RWPE2 (cell line): ENCODE measurements around the gene TMED6.
A peak's percentile ranks its signal among the peaks of the same experiment; 100 is the strongest.

Source experiments
- ATAC-seq: fragments of 200-7000 bp; cut with Tn5 transposase; 3 replicates; pipeline ENCODE4 v1.9.1; 2021; ENCODE audit warnings: low read depth
- DNase-seq: peaks from one replicate; pipeline ENCODE4 v3.0.0-alpha.2; 2020; ENCODE audit warnings: low spot score
- H3K27ac ChIP-seq: fragments of 450-650 bp; 2 replicates; pipeline ENCODE4 v1.5.1; 2017; ENCODE audit warnings: mild to moderate bottlenecking; ENCODE audit not compliant: poor library complexity, severe bottlenecking
- H3K27me3 ChIP-seq: fragments of 250-450 bp; sonication (Bioruptor Pico); 2 replicates; pipeline ENCODE4 v1.5.1; 2021; ENCODE audit warnings: mild to moderate bottlenecking, moderate library complexity; ENCODE audit not compliant: insufficient read depth, poor library complexity, severe bottlenecking
- H3K36me3 ChIP-seq: fragments of 250-450 bp; sonication (Bioruptor Pico); 2 replicates; pipeline ENCODE4 v1.5.1; 2020; ENCODE audit warnings: low read depth, mild to moderate bottlenecking, moderate library complexity
- H3K4me1 ChIP-seq: fragments of 250-450 bp; sonication (Bioruptor Pico); 2 replicates; pipeline ENCODE4 v1.5.1; 2021; ENCODE audit warnings: mild to moderate bottlenecking, moderate library complexity; ENCODE audit not compliant: insufficient read depth, poor library complexity, severe bottlenecking
- H3K4me3 ChIP-seq: fragments of 250-450 bp; sonication (Bioruptor Pico); 2 replicates; pipeline ENCODE4 v1.5.1; 2021; ENCODE audit warnings: mild to moderate bottlenecking, moderate library complexity; ENCODE audit not compliant: severe bottlenecking
- H3K9me3 ChIP-seq: fragments of 250-450 bp; sonication (Bioruptor Pico); 2 replicates; pipeline ENCODE4 v1.5.1; 2021; ENCODE audit warnings: mild to moderate bottlenecking, moderate library complexity; ENCODE audit not compliant: severe bottlenecking
- CTCF ChIP-seq: fragments of 450-650 bp; IDR thresholded peaks from one replicate; pipeline ENCODE4 v1.5.1; 2017; ENCODE audit warnings: mild to moderate bottlenecking, moderate library complexity; ENCODE audit not compliant: poor library complexity, severe bottlenecking

TMED6 gene

GRCh38 chr16:69339289-69340094 lies 12.1 kb downstream of the TMED6 start, which contains the start of the genes COG8 and NIP7:
COG8 (minus strand) TSS chr16:69339564; CDS start chr16:69339552, 12 bp downstream.
NIP7 (plus strand) TSS chr16:69339772; CDS start chr16:69339830, 58 bp downstream.
- TF ChIP-seq CTCF: peak; percentile 89
- peaks cover 63% of the 10 kb centered on the region for H3K36me3 ChIP-seq
- no peaks in the 10 kb centered on the region for H3K27me3 ChIP-seq
- no peaks in the 10 kb centered on the region for H3K9me3 ChIP-seq
- H3K4me3 ChIP-seq: peak within 1 kb of the TSS; percentile 62
- H3K27ac ChIP-seq: peak within 1 kb of the TSS; percentile 52
- ATAC-seq: peak; percentile 99
- DNase-seq: peak; percentile 97
- H3K4me1 ChIP-seq: peaks cover 14% of the 10 kb centered on the region

GRCh38 chr16:69338557-69339288 lies 12.9 kb downstream of the TMED6 start:
- no peak for ATAC-seq
- no peak for TF ChIP-seq CTCF
- Histone ChIP-seq H3K4me3 (peak overlapping the region; percentile 62), H3K27me3 (no peaks in the 10 kb centered on the region), H3K9me3 (no peaks in the 10 kb centered on the region), H3K4me1 (peaks cover 14% of the 10 kb centered on the region), H3K27ac (peak overlapping the region; percentile 52), H3K36me3 (peaks cover 64% of the 10 kb centered on the region)
- no peak for DNase-seq

GRCh38 chr16:69334696-69335095 lies 16.9 kb downstream of the TMED6 start:
- Histone ChIP-seq H3K4me3 (no peak overlapping the region), H3K27me3 (no peaks in the 10 kb centered on the region), H3K27ac (no peak overlapping the region), H3K36me3 (peaks cover 56% of the 10 kb centered on the region), H3K4me1 (peaks cover 6% of the 10 kb centered on the region), H3K9me3 (no peaks in the 10 kb centered on the region)
- ATAC-seq (no peak), DNase-seq (no peak)
- no peak for TF ChIP-seq CTCF

GRCh38 chr16:69330286-69331109 lies 21.1 kb downstream of the TMED6 start, which contains the start of gene PDF:
PDF (minus strand) TSS chr16:69330588; CDS start chr16:69330570, 18 bp downstream.
- TF ChIP-seq CTCF: no peak

More at GRCh38 chr16:69330286-69331109, 21.1 kb downstream of the TMED6 start, which contains the start of gene PDF:
- Histone ChIP-seq H3K4me3 (peak within 1 kb of the TSS; percentile 83), H3K27me3 (no peaks in the 10 kb centered on the region), H3K27ac (peak within 1 kb of the TSS; percentile 57), H3K4me1 (peaks cover 13% of the 10 kb centered on the region), H3K36me3 (peaks cover 73% of the 10 kb centered on the region), H3K9me3 (no peaks in the 10 kb centered on the region)
- ATAC-seq (peak; percentile 91), DNase-seq (peak; percentile 96)
